K562 (cell line): Measurements from ENCODE around the gene MRPS6. TPM values are rescaled to one million over a fixed set of nuclear protein-coding genes. Genes with fewer than 3 reads are reported as not detected.

Experiments used
- CREB1 ChIP-seq, 2 experiments: sonication (generic) in 1 of 2; formaldehyde crosslinking in 1 of 2; IDR thresholded peaks; 2 replicates each; pipeline versions ENCODE4 v1.6.1 to v1.8.0; 2012 to 2022; ENCODE audit warnings: inconsistent platforms in 1 of 2, mild to moderate bottlenecking in 1 of 2, missing genetic modification reagents in 1 of 2, moderate library complexity in 1 of 2
- CXXC5 ChIP-seq: fragments of 250-450 bp; sonication (Bioruptor Pico); IDR thresholded peaks from 2 replicates; pipeline ENCODE4 v1.8.0; 2022; ENCODE audit warnings: inconsistent platforms, mild to moderate bottlenecking, moderate library complexity
- EP300 ChIP-seq: IDR thresholded peaks from 2 replicates; pipeline ENCODE4 v1.6.1; 2012; ENCODE audit warnings: low read length, improper control_type of control experiment
- HNRNPK ChIP-seq: fragments of 200-400 bp; formaldehyde crosslinking; IDR thresholded peaks from one replicate; pipeline ENCODE4 v1.6.1; 2018; ENCODE audit warnings: mild to moderate bottlenecking, low read depth, low read length; ENCODE audit not compliant: poor library complexity, severe bottlenecking
- RCOR1 ChIP-seq, 2 experiments: IDR thresholded peaks; 2 replicates each; pipeline ENCODE4 v1.6.1; 2012; ENCODE audit warnings: low read depth in 2 of 2, low read length in 2 of 2, borderline replicate concordance in 1 of 2, improper control_type of control experiment in 1 of 2
- ZNF134 ChIP-seq: fragments of 250-450 bp; sonication (Bioruptor Pico); conservative IDR thresholded peaks from 2 replicates; pipeline ENCODE4 v1.4.0; 2020
- polyA plus RNA-seq, 8 experiments: library from polyadenylated mRNA; depleted of rRNA in 4 of 8; stranded (reverse) in 5 of 8; unstranded in 3 of 8; fragments of >200 nt; fragmentation: Nextera tagmentation in 2 of 8; fragmentation: Illumina TruSeq in 1 of 8; extraction: Ambion mirVana in 2 of 8; extraction: Trizol in 1 of 8; gene quantifications; 2 replicates each; pipeline versions ENCODE4 v1.2.1 to v1.2.3, GENCODE V29; 2011 to 2014; ENCODE audit warnings: inconsistent platforms in 1 of 8, missing spikeins in 1 of 8
- total RNA-seq, 7 experiments: library from RNA; depleted of rRNA in 6 of 7; stranded (reverse); fragments of >200 nt in 6 of 7; fragmentation: Illumina TruSeq in 2 of 7; extraction: Trizol in 2 of 7; gene quantifications; 2 replicates each; pipeline versions ENCODE4 v1.2.1 to v1.2.3, GENCODE V29; 2011 to 2021; ENCODE audit warnings: low replicate concordance in 1 of 7
- TF ChIP-seq, protein P1 (sequence below): fragments of 450-650 bp; IDR thresholded peaks from 2 replicates; pipeline ENCODE4 v1.6.1; 2016; ENCODE audit warnings: mild to moderate bottlenecking, moderate library complexity
- TF ChIP-seq, protein P2 (sequence below): sonication (generic); formaldehyde crosslinking; IDR thresholded peaks from 2 replicates; pipeline ENCODE4 v1.9.0; 2022; ENCODE audit warnings: mild to moderate bottlenecking, missing genetic modification reagents
- TF ChIP-seq, protein P3 (sequence below): sonication (generic); formaldehyde crosslinking; IDR thresholded peaks from 2 replicates; pipeline ENCODE4 v1.4.0; 2020; ENCODE audit warnings: mild to moderate bottlenecking, missing genetic modification reagents
- TF ChIP-seq, protein P4 (sequence below): IDR thresholded peaks from 2 replicates; pipeline ENCODE4 v1.6.1; 2011; ENCODE audit warnings: borderline replicate concordance, low read depth, mild to moderate bottlenecking, moderate library complexity, low read length; ENCODE audit not compliant: insufficient read depth, poor library complexity, severe bottlenecking

Gene MRPS6
- total and polyA plus RNA-seq, 9 of the 15 experiments (the other 6 are each of a cell fraction or from before 2014, with no cell fraction given): 26.1 to 72.0 (median 39.3) TPM

DNA sequence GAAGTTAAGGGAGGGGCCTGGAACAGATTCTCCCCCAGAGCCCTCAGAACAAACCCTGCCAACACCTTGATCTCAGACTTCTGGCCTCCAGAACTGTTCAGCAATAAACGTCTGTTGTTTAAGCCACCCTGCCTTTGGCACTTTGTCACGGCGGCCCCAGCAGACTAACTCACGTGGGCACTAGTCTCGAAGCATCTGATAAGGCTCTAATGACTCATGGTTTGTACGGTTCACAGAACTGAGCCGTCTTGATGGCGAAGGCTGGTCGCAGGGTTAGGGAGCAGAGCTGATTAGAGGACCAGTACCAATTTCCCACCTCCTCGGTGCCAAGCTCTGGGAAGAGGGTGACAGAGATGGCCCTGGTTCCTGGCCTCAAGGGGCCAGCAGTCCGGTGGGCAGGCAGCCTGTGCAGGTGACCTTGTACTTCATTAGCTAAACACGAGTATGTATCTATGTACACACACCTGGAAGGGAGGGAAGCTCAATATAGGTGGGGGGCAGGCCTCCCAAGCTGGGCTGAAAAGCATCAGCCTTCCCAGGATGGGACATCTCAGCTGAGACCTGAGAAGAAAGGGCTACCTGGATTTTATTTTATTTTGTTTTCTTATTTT, 112.8 kb downstream of the MRPS6 start (continued):
- TF ChIP-seq, protein P1, sequence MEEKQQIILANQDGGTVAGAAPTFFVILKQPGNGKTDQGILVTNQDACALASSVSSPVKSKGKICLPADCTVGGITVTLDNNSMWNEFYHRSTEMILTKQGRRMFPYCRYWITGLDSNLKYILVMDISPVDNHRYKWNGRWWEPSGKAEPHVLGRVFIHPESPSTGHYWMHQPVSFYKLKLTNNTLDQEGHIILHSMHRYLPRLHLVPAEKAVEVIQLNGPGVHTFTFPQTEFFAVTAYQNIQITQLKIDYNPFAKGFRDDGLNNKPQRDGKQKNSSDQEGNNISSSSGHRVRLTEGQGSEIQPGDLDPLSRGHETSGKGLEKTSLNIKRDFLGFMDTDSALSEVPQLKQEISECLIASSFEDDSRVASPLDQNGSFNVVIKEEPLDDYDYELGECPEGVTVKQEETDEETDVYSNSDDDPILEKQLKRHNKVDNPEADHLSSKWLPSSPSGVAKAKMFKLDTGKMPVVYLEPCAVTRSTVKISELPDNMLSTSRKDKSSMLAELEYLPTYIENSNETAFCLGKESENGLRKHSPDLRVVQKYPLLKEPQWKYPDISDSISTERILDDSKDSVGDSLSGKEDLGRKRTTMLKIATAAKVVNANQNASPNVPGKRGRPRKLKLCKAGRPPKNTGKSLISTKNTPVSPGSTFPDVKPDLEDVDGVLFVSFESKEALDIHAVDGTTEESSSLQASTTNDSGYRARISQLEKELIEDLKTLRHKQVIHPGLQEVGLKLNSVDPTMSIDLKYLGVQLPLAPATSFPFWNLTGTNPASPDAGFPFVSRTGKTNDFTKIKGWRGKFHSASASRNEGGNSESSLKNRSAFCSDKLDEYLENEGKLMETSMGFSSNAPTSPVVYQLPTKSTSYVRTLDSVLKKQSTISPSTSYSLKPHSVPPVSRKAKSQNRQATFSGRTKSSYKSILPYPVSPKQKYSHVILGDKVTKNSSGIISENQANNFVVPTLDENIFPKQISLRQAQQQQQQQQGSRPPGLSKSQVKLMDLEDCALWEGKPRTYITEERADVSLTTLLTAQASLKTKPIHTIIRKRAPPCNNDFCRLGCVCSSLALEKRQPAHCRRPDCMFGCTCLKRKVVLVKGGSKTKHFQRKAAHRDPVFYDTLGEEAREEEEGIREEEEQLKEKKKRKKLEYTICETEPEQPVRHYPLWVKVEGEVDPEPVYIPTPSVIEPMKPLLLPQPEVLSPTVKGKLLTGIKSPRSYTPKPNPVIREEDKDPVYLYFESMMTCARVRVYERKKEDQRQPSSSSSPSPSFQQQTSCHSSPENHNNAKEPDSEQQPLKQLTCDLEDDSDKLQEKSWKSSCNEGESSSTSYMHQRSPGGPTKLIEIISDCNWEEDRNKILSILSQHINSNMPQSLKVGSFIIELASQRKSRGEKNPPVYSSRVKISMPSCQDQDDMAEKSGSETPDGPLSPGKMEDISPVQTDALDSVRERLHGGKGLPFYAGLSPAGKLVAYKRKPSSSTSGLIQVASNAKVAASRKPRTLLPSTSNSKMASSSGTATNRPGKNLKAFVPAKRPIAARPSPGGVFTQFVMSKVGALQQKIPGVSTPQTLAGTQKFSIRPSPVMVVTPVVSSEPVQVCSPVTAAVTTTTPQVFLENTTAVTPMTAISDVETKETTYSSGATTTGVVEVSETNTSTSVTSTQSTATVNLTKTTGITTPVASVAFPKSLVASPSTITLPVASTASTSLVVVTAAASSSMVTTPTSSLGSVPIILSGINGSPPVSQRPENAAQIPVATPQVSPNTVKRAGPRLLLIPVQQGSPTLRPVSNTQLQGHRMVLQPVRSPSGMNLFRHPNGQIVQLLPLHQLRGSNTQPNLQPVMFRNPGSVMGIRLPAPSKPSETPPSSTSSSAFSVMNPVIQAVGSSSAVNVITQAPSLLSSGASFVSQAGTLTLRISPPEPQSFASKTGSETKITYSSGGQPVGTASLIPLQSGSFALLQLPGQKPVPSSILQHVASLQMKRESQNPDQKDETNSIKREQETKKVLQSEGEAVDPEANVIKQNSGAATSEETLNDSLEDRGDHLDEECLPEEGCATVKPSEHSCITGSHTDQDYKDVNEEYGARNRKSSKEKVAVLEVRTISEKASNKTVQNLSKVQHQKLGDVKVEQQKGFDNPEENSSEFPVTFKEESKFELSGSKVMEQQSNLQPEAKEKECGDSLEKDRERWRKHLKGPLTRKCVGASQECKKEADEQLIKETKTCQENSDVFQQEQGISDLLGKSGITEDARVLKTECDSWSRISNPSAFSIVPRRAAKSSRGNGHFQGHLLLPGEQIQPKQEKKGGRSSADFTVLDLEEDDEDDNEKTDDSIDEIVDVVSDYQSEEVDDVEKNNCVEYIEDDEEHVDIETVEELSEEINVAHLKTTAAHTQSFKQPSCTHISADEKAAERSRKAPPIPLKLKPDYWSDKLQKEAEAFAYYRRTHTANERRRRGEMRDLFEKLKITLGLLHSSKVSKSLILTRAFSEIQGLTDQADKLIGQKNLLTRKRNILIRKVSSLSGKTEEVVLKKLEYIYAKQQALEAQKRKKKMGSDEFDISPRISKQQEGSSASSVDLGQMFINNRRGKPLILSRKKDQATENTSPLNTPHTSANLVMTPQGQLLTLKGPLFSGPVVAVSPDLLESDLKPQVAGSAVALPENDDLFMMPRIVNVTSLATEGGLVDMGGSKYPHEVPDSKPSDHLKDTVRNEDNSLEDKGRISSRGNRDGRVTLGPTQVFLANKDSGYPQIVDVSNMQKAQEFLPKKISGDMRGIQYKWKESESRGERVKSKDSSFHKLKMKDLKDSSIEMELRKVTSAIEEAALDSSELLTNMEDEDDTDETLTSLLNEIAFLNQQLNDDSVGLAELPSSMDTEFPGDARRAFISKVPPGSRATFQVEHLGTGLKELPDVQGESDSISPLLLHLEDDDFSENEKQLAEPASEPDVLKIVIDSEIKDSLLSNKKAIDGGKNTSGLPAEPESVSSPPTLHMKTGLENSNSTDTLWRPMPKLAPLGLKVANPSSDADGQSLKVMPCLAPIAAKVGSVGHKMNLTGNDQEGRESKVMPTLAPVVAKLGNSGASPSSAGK: peak; percentile 65
- TF ChIP-seq, protein P2, sequence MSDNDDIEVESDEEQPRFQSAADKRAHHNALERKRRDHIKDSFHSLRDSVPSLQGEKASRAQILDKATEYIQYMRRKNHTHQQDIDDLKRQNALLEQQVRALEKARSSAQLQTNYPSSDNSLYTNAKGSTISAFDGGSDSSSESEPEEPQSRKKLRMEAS: peak; percentile 67
- TF ChIP-seq ZNF134 (CRISPR knock-in tag) (no peak), EP300 (peak; percentile 38; the same call in 1 of the 2 replicates), CREB1 (IDR thresholded peaks at IDR 0.05) (no peak), CREB1 (CRISPR knock-in tag; IDR thresholded peaks at IDR 0.05) (0 out of 2 replicates have a peak, but pooled peaks have one; percentile 40), CXXC5 (peak; percentile 45; the same call in 1 of the 2 replicates), HNRNPK (no peak), RCOR1 (IDR thresholded peaks at IDR 0.05; ENCODE audit: borderline replicate concordance in 1 of 2, low read depth in 2 of 2, low read length in 2 of 2) (peak in 1 of 2 experiments; percentile 46; a peak in 2 of 4 replicates)
- TF ChIP-seq, protein P3, sequence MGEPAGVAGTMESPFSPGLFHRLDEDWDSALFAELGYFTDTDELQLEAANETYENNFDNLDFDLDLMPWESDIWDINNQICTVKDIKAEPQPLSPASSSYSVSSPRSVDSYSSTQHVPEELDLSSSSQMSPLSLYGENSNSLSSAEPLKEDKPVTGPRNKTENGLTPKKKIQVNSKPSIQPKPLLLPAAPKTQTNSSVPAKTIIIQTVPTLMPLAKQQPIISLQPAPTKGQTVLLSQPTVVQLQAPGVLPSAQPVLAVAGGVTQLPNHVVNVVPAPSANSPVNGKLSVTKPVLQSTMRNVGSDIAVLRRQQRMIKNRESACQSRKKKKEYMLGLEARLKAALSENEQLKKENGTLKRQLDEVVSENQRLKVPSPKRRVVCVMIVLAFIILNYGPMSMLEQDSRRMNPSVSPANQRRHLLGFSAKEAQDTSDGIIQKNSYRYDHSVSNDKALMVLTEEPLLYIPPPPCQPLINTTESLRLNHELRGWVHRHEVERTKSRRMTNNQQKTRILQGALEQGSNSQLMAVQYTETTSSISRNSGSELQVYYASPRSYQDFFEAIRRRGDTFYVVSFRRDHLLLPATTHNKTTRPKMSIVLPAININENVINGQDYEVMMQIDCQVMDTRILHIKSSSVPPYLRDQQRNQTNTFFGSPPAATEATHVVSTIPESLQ (CRISPR knock-in tag): no peak
- TF ChIP-seq, protein P4, sequence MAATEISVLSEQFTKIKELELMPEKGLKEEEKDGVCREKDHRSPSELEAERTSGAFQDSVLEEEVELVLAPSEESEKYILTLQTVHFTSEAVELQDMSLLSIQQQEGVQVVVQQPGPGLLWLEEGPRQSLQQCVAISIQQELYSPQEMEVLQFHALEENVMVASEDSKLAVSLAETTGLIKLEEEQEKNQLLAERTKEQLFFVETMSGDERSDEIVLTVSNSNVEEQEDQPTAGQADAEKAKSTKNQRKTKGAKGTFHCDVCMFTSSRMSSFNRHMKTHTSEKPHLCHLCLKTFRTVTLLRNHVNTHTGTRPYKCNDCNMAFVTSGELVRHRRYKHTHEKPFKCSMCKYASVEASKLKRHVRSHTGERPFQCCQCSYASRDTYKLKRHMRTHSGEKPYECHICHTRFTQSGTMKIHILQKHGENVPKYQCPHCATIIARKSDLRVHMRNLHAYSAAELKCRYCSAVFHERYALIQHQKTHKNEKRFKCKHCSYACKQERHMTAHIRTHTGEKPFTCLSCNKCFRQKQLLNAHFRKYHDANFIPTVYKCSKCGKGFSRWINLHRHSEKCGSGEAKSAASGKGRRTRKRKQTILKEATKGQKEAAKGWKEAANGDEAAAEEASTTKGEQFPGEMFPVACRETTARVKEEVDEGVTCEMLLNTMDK: no peak
